Measurements from ENCODE around the gene TMEM87A. TPM values are rescaled to one million over a fixed set of nuclear protein-coding genes. Genes with fewer than 3 reads are reported as not detected.

The TMEM87A gene
- total and polyA plus RNA-seq, 2 of the 4 experiments (the other 2 are of a cell fraction), result 16.6 to 45.3 TPM

DNA sequence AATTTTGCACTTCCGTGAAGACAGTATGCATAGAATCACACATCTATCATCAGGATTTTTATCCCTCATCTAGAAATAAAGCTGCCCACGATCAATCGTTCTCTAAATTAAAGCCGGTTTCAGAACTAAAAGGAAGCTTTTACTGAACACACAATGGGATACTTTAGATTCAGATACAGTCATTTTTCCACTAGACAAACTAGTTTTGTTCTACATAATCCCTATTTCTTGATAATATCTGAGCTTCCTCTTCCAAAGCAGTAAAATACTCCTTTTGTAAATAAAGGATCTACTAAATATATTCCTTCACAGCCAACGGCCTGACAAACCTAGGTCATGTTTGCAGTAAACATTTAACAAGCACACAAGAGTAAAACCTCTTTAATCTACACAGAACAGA lies 2.2 kb downstream of the TMEM87A start:
- Histone ChIP-seq H2BK120ac (ENCODE audit: low read depth, low read length) (no peak overlapping the region), H3K56ac (ENCODE audit: extremely low read depth, insufficient read depth, low read length) (no peak overlapping the region), H4K8ac (ENCODE audit: low read depth in 2 of 2, low read length in 2 of 2) (no peak overlapping the region), H3K23ac (ENCODE audit: low read depth, low read length) (no peak overlapping the region), H3K36me3 (ENCODE audit: control insufficient read depth, insufficient read depth, low read length) (peaks cover 9% of the 10 kb centered on the region), H2AFZ (replicated peaks; ENCODE audit: low read length, poor library complexity) (no peak overlapping the region), H3K9me3 (ENCODE audit: control insufficient read depth, insufficient read depth, low read length) (no peaks in the 10 kb centered on the region), H4K5ac (ENCODE audit: low read depth, low read length) (no peak overlapping the region), H3K18ac (ENCODE audit: low read depth, low read length) (no peak overlapping the region), H3K27ac (ENCODE audit: insufficient read depth, low read length) (no peak overlapping the region), H3K9me1 (ENCODE audit: insufficient read depth, low read length) (no peaks in the 10 kb centered on the region; the same call in 1 of the 2 replicates), H3K14ac (replicated peaks; ENCODE audit: low read depth, low read length) (no peak overlapping the region), H4K20me1 (ENCODE audit: insufficient read depth, low read length) (peaks cover 3% of the 10 kb centered on the region; the same call in 1 of the 2 replicates), H2AK5ac (ENCODE audit: low read depth, low read length) (no peak overlapping the region), H3K4me3 (ENCODE audit: insufficient read depth, low read depth, low read length) (no peak overlapping the region), H2AK9ac (replicated peaks; ENCODE audit: low read depth, low read length, poor library complexity) (no peak overlapping the region), H2BK20ac (ENCODE audit: low read depth, low read length) (no peak overlapping the region), H3K9ac (ENCODE audit: low read depth, low read length) (no peak overlapping the region), H3K79me1 (ENCODE audit: low read depth in 1 of 2, low read length in 2 of 2) (peaks cover 8 to 25% of the 10 kb centered on the region in 2 experiments), H2BK5ac (ENCODE audit: low read depth, low read length, poor library complexity, severe bottlenecking) (peak overlapping the region; percentile 9), H4K91ac (ENCODE audit: insufficient read depth, low read depth, low read length) (no peak overlapping the region), H3K27me3 (ENCODE audit: control insufficient read depth, insufficient read depth, low read length) (no peaks in the 10 kb centered on the region), H2BK15ac (ENCODE audit: low read depth, low read length) (no peak overlapping the region), H3K4ac (ENCODE audit: low read depth, low read length) (no peak overlapping the region), H3K4me1 (ENCODE audit: control insufficient read depth, insufficient read depth, low read length) (peaks cover 5% of the 10 kb centered on the region; the same call in 1 of the 2 replicates), H3K4me2 (ENCODE audit: low read depth, low read length) (peak overlapping the region; percentile 68; the same call in 1 of the 2 replicates)
- intact Hi-C loops (cut with micrococcal nuclease) (loop anchor here (10.0 kb wide), 1 partner anchor 184 kb away; no protein-coding TSS in a partner anchor), in situ Hi-C loops (cut with MboI; ENCODE audit: low sequenced_read_pairs) (no loop called here), dilution Hi-C loops (cut with HindIII; ENCODE audit: low sequenced_read_pairs, unreplicated experiment) (no loop called here)
- TF ChIP-seq POLR2A (IDR thresholded peaks at IDR 0.05; ENCODE audit: low read depth, low read length), result no peak
- no peak for TF ChIP-seq MAFK (IDR thresholded peaks at IDR 0.05; ENCODE audit: low read depth, low read length)
- no peak for TF ChIP-seq MAZ (IDR thresholded peaks at IDR 0.05; ENCODE audit: borderline replicate concordance, low read depth, low read length)
- no peak for TF ChIP-seq USF2 (IDR thresholded peaks at IDR 0.05; ENCODE audit: low read depth, low read length)
- POLR2A ChIA-PET (ENCODE audit: unreplicated experiment), result no interaction called here
- no TSS peak for BruUV-seq (replicated peaks)
- WGBS, 2 experiments (ENCODE audit: extremely low coverage in 2 of 2, insufficient read length in 1 of 2), result no CpG with 5 or more reads among the region's 5 CpGs
- CTCF ChIA-PET, result no interaction called here
- ATAC-seq (ENCODE audit: low read depth) (no peak), DNase-seq (no peak)

All from IMR-90 (cell line).